HG02981 (cell line): Measurements from ENCODE around the gene SNED1.
"Not testable (repeated sequence)": the region's sequence is repeated elsewhere in the genome, so short reads cannot be mapped to it uniquely, and the experiment has no call there.

Experiments
- ATAC-seq: cut with Tn5 transposase; IDR thresholded peaks from one replicate; pipeline ENCODE4 v1.9.1; 2021; ENCODE audit warnings: mild to moderate bottlenecking, moderate library complexity; ENCODE audit not compliant: unreplicated experiment

SNED1 gene

DNA sequence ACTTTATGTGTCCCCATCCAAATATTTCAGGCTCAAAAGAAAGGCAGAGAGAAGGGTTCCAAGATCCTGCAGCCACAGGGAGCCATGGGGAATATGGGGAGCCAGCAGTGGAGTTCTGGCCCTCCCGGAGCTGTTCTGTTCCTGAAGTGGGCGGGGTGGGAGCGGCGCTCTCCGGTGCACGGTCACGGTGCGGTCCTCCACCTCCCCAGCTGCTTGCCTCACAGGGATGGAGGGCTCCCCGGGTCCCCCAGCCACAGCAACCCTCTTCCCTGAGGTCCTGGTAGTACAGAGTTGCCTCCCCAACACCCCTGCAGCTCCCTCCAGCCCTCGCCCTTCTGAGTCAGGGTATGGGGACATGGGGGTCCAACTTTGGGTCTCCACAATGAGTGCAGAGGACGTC is 26.2 kb upstream of the SNED1 start:
- ATAC-seq, result no peak

DNA sequence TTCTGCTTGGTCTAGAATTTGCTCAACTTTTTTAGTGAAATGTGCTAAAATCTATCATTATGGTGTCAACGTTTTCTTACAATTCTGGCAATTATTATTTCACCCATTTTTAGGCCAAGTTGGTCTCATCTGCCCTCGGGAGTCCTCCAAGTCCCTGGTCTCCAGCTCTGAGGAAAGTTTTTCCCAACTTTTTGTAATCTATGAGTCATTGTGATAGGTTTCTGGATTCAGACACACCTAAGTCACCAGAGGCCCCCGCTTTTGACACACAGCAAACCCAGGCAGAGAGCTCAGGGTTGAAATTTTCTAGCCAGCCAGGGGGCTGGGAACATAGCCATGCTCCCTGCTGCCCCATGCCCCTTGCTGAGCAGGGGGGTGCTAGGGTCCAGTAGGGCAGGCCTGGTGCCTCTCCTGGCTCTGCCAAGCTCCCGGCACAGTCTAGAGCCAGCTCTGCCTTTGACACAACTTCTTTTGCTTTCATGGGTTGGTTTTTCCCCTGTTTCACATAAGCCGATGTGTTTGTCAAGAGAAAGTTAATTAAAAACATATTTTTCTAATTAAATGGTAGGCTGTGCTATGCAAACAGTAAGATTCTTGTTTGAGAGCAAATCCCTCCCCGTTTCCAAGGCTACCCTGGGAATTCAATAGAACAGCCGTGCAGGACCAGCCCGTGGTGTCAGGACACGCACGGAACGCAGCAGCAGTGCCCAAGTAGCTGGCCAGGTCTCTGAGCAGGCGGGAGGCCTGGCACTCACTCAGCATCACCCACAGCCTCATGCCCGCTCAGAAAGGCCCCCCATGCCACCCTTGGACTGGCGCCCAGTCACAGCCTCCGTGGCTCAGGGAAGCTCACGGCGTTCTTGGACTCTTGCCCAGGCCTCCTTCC is 25.5 kb upstream of the SNED1 start:
- no peak for ATAC-seq

DNA sequence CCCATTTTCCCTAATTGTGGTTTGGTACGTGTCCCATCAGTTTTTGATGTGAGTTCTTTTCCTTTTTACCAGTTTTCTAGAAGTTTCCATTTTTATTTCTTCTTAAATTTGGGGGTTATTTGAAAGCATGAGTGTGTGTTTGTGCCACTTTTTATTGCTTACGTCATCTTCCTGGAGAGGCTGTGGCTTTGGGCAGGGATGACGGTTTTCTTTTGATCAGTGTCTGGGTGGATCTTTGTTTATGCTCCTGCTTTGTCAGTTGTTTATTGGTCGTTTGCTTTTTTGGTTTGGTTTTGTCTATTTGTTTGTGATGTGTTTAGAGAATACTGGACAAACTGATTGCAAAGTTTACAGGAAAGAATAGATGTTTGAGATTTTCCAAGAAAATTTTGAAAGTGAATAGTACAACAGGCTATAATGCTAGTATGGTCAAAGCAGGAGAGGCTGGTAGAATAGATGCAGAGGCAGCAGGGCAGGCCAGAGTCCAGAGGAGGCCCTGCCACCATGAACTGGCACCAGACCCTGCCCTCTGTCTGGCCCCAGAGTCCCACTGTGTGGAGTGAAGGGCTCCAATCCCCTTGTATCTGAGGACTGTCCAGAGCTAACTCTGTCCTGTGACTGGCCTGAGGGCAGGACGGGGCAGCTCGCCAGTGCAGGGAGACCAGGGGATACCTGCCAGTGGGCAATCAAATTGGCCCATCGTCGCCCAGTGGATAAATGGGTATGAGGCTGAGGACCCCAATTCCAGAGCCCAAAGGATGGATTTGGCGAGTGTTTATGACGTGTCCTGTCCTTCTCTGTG is 23.4 kb upstream of the SNED1 start:
- no peak for ATAC-seq

DNA sequence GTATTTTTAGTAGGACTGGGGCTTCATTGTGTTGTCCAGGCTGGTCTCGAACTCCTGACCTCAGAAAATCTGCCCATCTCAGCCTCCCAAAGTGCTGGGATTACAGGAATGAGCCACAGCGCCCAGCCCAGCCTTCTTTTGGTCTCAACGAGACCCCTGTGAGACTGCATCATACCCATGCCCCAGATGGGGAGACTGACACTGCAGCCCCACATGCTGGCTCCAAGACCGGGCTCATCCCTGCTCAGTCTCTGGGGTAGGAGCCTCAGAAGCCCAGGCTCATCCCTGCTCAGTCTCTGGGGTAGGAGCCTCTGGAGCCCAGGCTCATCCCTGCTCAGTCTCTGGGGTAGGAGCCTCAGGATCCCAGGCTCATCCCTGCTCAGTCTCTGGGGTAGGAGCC is 22.5 kb upstream of the SNED1 start:
- not testable (repeated sequence) for ATAC-seq

DNA sequence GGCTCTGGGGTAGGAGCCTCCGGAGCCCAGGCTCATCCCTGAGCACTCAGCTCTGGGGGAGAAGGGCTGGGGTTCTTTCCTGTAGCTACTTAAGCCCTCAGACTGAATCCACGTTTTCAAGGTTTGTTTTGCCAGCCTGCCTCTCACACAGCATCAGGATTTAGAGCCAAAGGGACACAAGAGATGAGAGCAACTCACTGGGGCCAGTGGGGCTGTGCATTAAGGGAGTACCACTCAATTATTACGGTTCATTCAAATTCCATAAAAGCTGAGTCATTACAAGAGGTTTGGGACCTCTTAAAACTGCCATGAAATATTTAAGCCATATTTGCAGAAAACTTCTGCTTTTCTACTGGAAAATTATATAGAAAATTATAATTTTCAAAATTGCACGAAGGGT is 17.1 kb upstream of the SNED1 start:
- ATAC-seq, result no peak

DNA sequence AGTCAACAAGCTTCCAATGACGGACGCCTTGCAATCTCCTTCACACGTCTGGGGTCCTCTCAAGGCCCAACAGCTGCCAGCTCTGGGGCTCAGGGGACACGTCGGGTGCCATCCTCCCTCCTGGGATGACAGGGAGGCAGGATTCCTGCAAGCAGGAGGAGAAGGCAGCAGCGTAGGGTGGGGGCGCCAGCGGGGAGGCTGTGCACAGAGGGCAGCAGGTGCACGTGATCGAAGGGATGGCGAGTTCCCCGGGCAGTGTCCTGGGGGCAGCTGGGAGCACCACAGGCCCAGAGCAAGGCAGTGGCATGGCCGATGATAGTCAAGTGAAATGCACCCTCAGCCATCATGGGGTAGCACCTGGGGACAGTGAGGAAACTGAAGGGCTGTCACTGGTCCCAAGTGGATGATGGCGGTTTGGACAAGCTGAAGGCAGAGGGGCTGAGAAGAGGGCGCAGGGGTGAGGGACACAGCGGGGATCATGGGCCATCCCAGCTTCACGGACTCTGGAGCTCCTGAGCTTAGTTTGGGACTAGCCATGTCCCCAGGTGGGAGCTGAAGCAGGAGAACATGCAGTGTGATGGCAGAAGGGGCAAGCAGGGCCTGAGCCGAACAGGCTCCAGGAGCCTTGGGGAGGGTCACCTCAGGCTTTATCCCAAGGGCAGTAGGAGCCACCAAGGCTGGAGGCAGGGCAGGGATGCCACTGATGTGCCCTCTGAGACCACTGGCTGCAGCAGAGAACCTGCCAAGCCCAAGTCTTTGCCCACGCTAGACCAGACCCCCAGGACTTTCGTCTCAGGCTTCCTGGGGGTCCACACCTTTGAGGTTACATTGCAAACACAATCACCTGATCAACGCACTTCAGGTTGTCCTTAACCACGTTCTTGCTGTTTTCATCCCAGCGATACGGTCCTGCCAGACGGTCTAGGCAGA is 16.3 kb upstream of the SNED1 start:
- ATAC-seq, result no peak

DNA sequence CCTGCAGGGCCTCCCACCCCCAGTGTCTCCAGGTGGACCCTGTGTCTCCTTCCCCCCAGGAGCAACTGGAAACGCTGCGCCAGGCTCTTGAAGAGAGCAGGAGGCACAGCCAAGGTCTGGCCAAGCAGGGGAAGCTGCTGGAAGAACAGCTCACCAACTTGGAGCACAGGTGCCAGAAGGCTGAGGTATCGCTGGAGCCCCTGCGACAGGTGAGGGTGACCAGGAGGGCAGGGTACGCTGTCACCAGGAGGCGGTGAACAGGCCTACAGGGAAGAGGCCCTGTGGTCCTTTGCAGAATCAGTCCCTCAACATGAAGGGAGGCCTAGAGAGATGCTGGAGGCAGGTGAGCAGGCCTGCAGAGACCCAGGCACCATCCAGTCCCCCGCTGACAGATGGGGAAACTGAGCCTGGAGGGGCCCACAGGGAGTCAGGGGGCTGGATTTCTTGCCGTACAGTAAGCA is 15.6 kb upstream of the SNED1 start:
- ATAC-seq, result no peak

DNA sequence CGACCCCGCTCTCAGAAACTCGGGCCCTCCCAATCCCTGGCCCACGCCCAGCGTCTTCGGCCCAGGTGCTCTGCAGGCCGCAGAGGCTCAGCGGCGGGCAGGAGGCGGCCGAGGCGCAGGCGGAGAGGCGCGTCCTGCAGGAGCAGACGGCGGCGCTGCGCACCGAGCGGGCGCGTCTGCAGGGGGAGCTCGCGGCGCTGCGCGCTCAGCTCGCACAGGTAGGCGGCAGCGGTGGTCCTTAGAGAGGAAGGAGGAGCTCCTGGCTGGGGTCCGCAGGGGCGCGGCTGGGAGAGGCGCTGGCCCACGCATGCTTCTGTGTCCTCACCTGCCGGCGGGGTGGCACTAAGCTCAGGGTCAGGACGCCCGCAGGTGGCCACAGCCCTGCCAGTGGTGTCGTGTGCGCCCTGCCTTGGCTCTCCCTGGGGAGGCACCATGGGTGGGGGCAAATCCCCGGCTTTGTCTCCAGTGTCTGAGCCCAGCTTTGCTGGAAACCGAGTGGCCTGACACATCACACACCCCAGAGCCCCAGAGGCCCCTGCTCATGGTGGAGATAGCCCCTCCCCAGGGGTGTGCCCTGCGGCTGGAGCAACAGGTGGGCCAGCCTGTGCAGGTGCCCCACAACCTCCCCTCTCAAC is 14.9 kb upstream of the SNED1 start:
- no peak for ATAC-seq

DNA sequence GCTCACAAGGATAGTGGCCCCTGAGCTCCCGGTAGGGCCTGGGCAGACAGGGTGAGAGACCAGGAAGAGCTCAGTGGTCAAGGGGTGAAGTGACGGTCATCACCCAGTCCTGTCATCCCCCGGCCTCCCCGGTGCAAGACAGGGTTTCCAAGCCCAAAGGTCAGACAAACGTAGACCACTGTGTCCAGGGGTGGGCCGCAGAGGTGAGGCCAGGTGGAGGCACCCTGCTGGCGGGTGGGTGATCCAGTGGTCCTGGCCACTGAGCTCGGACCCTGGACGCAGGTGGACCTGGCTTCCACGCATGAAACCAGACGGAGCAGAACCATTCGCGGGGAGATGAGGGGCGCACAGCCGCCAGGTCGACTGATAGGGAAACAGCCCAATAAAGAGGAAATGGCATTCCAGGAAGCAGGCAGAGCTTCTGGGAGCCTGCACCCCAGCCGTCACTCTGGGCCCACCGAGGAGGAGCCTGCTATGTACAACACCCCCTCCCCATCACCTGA is 14.4 kb upstream of the SNED1 start:
- no peak for ATAC-seq

DNA sequence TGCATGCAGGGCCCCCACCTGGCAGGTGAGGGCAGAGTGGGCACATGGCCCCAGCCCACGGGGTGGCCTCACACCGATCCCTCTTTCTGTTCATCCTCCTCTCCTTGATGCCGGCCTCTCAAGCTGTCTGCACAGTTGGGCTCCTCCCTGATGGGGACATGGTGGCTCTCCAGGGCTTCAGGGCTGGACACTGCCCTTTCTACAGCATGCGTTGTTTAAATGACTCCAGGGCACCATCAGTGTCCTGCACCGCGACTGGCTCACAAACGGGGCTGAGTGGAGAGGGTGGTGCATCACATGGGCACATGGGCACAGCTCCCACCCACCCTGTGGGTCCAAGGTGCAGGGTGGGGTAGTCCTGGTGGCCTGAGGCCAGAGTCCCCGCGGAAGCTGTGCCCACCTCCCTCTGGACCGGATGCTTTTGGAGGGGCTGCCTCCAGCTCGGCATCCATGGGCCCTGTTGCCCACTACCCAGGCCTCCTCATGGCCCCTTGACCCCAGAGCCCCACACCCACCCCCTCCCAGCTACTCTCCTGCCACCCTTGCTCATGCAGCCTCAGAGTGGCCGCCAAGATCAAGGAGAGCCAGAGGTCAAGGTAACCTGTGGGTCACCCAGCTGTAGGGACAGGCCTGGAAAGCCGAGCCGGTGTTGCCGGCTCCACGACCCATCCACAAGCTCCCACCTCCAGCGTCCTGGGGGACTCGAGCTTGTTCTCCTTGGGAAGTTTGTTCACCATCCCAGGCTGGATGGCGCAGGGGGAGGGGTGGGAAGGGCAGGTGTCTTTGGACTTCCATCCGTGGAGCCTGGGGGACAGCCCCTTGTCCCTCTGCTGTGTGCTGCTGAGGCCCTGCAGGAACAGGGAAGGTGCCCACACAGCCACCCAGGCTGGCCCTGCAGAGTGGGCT is 12.3 kb upstream of the SNED1 start:
- ATAC-seq, result no peak

DNA sequence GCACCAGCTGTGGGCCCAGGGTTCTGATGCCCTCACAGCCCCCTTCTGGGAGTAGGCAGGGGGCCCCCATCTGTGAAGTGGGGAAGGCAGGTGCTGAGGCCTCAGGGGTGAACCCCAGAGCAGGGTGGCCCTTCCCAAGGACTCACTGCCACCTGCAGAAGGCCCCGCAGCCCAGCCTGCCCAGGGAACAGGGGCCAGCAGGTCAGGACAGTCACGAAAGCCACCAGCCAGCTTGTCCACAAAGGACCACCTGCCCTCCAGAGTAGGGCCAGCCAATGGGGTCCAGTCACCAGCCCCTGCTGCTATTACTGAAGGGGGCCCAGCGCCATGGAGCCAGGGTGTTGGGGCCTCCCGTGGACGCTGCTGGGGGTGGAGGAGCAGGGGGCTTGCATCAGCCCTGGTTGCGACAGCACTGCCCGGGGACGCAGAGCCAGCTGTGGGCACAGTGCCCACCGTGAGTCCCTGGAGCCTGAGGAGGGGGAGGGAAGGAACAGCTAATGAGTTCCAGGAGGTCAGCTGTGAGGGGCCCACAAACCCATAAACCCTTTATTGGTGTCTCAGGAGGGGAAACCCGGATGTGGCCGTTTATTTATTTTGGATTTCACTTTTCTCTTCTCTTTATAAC is 11.5 kb upstream of the SNED1 start:
- ATAC-seq, result no peak

DNA sequence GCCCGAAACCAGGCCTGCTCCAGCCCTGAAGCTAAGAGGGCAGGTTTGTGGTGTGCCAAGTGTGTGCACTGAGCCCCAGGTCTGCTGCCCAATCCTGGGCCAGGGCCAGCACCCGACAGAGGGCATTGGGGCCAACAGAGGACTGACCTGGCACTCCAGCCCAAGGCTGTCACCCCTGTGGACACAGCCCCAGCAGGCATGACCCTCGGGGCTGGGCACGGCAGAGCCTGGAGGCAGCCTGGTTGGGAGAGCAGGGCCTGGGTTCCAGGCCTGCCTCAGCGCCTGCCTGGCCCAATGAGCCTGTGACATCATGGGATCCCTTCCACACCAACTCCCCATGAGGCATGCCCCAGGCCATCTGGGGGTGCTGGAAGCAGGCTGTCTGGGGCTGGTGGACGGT is 10.8 kb upstream of the SNED1 start:
- ATAC-seq, result no peak

DNA sequence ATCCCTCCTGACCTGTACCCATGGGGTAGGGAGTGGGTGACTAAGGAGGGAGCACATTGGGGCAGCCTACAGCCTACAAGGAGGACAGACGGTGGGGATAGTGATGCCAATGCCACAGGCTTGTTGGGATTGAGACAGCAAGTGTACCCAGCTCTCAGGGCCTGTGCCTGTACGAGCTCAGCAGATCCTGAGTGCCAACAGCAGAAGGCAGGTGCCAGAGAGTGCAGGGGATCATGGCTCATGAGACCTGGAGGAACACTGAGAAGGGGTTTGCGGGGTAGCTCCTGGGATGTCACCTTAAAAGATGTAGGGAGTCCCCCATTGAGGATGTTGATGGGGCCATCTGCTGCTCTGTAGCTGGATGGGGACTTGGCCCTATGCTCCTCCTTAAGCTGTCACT is 10.3 kb upstream of the SNED1 start:
- no peak for ATAC-seq

DNA sequence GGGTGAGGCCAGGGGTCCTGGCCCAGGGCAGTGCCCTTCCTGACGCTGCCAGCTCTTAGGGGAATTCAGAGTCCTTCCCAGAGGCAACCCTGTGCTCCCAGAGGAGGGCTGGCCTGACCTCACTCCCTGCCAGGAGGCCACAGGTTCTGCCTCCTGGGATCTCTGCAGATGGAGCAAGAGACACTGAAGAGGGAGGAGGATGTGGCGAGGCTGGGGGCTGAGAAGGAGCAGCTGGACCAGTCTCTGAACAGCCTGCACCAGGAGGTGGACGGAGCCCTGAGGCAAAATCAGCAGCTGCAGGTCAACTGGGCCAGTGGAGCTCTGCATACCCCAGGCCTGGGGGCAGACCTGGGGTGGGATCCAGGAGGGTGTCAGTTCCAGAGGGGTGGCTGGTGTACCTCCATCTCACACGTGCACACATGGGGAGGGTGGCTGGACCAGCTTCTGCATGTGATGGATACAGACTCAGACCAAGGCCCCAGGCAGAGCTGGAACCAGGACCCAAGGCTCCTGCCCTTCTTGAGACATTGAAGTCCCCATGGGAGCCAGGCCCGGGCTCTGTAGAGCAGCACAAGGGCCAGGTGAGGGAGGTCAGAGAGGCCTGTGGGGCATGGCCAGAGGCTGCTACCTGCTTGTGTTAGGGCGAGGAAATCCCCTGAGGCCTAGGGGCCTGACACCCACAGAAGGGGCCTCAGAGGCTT is 9.7 kb upstream of the SNED1 start:
- ATAC-seq, result no peak

DNA sequence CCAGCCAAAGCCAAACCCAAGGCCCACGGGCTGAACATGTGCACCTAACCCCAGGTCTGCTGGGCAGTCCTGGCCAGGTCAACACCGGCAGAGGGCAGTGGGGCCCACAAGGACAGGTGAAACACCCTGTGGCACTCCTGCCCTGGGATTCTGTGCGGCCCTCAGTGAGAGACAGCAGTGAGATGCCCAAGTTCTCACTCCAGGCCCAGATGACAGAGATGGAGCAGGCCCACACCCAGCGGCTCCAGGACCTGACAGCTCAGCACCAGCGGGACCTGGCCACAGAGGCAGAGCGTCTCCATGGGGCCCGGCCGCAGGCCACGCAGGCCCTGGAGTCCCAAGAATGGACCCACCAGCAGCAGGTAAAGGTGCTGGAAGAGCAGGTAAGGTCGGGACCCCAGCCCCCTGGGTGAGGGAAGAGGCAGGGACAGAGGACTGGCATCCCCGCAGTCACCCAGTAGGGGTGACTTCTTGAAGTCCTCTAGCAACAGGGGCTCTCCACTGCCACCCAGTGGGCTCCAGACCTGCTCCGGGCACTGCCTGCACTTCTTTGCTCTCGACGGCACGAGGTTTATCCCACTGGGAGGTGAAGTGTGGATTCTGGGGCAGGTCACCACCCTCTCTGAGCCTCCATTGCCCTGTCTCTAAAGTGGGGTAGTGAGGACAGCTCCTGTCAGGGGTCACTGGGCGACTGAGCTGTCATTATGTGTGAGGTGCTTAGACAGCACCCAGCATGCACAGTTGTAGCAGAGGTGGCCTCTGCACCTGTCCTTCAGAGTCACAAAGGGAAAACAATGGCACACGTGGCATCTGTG is 8.8 kb upstream of the SNED1 start:
- no peak for ATAC-seq

DNA sequence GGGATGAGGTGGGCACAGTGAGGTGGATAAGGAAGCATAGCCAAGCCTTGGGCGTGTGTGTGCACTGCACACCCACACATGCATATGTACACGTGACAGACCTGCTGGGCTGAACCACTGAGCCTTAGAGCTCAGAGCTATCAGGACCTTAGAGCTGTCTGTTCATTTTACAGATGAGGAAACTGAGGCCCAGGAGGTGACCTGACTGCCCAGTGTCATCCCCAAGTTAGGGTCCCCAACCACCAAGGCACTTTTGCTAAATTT is 8.2 kb upstream of the SNED1 start:
- ATAC-seq, result no peak

DNA sequence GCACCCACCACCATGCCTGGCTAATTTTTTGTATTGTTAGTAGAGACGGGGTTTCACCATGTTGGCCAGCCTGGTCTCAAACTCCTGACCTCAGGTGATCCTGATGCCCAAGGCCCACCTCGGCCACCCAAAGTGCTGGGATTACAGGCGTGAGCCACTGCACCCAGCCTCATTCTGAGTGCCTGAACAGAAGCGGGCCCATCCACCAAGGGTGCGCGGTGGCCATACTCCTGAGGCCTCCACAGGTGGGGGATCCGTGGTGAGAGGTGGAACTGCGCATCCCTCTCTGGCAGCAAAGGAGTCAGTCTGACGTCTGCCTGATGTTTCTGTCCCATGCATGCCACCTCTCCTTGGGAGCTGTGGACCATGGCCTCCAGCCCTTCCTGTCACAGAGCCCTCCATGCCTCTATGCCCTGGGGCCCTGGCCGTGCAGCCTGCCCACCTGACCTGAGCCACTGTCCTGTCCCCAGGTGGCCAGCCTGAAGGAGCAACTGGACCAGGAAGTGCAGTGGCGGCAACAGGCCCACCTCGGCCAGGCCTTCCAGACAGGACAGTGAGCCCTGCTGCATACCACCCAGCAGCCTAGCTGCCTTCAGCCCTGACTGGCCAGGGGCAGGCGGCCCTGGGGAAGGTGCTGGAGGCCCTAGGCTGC is 7.6 kb upstream of the SNED1 start:
- ATAC-seq, result no peak
